ENCODE results near the gene PFKFB4.

DNA sequence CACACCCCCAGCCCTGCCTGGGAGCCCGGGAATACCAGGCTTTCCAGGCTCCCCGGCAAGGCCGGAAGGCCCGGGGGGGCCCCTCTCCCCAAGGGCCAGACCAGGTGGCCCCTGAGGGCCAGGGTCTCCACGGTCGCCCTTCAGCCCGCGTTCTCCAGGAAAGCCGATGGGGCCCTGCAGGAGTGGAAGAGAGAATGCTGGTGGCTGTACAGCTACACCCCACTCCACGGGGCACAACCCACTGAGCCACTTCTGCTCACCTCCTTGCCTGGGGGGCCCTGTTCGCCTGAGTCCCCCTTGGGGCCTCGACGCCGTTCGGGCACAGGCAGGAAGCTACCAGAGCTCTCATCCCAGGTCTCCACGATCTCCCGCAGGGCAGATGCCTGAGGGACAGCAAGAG, 18.8 kb upstream of the PFKFB4 start:
- no peak for TF ChIP-seq POLR2A (IDR thresholded peaks at IDR 0.05)
- TF ChIP-seq, protein P1, sequence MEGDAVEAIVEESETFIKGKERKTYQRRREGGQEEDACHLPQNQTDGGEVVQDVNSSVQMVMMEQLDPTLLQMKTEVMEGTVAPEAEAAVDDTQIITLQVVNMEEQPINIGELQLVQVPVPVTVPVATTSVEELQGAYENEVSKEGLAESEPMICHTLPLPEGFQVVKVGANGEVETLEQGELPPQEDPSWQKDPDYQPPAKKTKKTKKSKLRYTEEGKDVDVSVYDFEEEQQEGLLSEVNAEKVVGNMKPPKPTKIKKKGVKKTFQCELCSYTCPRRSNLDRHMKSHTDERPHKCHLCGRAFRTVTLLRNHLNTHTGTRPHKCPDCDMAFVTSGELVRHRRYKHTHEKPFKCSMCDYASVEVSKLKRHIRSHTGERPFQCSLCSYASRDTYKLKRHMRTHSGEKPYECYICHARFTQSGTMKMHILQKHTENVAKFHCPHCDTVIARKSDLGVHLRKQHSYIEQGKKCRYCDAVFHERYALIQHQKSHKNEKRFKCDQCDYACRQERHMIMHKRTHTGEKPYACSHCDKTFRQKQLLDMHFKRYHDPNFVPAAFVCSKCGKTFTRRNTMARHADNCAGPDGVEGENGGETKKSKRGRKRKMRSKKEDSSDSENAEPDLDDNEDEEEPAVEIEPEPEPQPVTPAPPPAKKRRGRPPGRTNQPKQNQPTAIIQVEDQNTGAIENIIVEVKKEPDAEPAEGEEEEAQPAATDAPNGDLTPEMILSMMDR (IDR thresholded peaks at IDR 0.05): no peak
